Non-pigmented ciliary epithelial cell (primary cell): ENCODE measurements around the gene VEPH1.
"Not testable (repeated sequence)": the region's sequence is repeated elsewhere in the genome, so short reads cannot be mapped to it uniquely, and the experiment has no call there.

Source experiments
- DNase-seq: peaks from one replicate; pipeline ENCODE4 v3.0.0-alpha.2; 2010; ENCODE audit warnings: low read depth

Gene VEPH1

DNA sequence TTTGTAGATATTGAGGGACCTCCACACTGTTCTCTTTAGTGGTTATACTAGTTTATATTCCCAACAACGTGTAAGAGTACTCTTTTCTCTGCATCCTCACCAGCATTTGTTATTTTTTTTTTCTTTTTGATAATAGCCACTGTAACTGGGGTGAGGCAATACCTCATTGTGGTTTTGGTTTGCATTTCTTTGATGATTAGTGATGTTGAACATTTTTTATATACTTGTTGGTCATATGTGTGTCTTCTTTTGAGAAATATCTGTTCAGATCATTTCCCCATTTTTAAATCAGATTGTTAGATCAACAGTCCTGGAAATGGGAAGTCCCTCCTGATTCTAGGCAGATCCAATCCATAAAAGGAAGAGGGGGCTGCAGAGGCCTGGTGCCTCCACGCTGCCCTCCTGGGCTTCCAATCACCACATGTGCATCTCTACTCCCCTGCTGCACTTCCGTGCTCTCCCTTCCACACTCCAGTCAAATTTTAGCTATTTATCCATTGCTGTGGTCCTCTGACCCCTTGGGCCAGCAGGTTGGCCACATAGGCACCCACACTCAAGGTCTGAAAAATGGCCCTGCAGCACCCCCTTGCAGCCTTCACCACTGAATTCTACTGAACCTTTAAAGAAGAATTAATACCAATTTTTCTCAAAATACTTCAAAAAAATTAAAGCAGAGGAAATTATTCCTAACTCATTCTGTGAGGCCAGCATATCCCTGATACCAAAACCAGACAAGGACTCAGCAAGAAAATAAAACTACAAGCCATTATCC is 154.7 kb downstream of the VEPH1 start:
- not testable (repeated sequence) for DNase-seq

DNA sequence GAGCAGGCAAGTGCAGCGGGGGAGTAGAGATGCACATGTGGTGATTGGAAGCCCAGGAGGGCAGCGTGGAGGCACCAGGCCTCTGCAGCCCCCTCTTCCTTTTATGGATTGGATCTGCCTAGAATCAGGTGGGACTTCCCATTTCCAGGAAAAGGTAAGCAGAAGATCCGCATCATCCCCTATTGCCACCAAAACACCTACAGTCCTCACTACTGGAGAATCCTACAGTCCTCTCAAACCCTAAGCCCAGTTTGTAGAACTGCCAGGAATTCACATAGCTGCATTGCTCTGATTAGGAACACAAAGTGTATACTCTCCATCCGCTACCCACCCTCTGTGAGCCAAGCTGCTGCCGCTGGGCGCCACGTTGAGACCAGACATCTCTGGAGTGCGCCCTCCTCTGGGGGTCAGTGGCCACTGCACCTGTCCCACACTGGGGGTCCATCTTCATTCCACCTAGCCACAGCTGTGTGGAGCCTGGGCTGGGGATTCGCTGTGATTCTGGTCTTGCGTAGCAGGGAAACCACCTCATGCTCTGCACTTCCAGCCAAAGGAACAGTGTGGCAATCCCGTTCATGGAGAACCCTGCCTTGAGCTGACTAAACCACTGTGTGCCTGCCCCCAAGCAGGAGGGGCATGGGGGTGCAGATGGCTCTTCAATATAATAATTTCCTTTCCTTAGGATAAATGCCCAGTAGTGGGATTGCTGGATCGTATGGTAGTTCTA is 155.5 kb downstream of the VEPH1 start:
- peak; percentile 38 for DNase-seq

DNA sequence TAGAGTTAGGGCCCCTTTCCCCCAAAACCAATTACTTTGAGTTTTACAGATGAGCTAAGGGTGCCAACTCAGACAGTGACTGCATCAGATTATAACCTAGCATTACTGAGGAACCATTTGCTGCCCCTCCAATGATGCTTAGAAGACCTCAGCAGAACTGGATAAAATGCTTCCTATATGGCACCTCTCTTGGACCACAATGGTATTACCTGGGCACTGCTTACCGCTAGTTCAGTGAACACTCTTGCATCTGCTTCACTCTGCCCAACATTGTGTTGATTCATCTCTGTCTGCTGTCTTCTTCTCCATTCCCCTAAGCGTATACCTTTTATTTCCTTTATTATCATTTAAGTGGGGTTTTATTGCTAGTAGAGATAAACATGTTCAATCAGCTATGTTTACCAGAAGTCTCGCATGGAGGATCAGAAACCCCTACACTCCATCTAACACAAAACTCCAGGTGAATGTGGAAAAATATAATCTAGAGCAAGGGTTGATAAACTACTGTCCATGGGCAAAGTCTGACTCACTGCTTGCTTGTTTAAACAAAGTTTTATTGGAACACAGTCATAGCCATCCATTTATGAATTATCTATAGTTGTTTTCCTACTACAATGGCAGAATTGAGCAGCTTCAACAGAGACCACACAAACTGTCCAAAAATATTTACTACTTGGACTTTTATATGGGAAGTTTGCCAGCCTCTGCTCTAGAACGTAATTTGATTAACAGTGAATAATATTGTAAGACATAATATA is 166.8 kb downstream of the VEPH1 start:
- DNase-seq, result no peak

DNA sequence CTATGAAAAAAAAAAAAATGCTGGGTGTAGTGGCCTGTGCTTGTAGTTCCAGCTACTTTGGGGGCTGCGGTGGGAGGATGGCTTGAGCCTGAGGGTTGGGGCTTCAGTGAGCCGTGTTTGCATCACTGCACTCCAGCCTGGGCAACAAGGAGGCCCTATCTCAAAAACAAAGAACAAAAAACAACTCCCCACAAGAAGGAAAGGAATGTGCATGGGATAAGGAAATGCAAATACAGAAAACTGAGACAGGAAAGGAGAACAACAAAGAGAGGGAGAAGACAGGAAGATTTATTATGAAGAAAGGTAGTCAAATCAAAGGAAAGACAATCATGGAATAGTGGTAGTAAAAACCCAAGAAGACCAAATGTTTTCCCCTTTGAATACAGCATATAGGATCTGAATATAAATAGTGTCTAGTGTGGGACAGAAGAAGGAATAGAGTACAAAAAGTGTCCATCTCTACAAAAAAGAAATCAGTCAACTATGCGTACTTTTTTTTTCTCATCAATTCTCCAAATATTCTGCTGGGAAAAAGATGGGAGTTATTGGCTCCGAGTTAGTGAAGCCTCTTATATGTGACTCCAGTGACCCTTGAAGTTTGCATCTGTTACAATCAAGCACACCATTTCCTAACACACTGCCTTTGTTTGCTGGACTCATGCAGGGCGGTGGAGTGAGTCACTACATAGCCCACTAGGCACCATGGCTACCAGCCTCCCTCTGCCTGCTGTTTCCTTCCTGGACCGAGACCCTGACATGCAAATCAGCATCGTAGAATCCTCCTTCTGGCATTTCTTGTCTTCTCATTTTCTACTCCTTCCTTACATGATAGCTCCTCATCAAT is 167.8 kb downstream of the VEPH1 start:
- peak; percentile 54 for DNase-seq

DNA sequence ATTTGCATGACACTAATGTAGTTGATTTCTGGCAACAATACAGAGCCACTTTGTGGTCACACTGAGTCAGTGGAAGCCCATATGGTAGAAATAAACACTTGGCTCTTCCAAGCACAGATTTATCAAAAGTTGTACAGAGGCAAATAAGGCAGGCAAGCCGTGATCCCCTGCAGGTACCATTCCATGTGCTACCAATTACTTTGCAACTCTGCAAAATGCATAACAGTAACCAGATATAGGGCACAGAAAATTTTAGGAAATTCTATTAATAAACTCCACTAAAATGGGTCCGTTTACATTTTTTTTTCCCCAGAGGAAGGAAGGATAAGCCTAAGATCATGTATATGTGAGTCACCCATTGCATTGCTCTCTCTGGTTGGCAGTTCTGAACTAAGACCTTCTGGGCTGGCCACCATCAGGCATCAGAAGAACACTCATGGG is 169.6 kb downstream of the VEPH1 start:
- DNase-seq, result no peak

DNA sequence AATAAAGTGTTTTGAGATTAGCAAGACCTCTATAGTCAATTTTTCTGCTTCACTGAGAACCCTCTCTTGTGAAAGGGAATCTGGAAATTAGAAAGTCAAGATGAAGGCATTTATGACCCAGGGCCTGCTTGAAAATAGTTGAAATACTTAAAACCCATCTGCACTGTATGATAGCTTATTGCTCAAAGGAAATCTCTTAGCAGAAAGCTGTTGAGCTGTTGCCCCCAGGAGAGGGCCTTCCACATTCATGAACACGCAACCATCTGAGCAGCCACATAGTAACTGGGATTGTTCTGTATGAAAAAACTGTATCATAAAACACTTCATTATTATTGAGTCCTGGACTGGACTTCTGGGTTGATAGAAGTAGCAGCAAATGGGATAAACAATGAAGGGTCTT is 173.0 kb downstream of the VEPH1 start:
- DNase-seq, result no peak

DNA sequence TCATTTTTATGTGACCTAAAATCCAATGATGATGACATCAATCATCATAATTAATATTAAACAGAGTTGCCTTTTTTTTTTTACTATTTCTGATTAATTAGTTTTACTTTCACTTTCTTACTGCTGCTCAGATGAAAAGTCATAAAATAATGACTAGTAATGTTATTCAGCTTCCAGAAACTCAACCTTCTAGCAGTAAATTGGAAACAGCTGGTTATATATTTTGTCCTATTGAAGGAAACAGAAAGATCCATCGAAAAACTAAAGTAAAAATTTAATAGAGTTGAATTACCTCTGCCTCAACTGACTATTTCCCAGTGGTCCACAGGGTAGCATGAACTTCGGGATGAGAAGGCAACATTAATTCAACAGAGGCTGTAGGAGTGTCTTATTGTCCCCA is 173.7 kb downstream of the VEPH1 start:
- no peak for DNase-seq

DNA sequence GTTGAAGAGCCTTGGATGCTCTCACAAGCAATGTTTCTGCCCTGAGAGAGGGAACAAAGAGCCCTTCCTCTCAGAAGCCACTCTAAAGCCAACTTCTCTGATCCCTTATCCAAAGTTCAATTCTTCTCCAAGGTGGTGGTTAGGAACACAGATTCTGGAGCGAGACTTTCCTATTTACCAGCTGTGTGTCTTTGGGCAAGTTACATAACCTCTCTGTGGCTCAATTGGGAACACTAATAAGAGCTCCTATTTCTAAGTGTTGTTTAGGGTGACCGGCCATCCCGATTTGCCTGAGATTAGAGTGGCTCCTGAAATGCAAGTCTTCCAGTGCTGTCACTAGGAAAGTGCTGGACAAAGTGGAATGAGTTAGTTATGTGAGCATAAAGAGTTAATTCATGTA is 175.4 kb downstream of the VEPH1 start:
- DNase-seq, result no peak

DNA sequence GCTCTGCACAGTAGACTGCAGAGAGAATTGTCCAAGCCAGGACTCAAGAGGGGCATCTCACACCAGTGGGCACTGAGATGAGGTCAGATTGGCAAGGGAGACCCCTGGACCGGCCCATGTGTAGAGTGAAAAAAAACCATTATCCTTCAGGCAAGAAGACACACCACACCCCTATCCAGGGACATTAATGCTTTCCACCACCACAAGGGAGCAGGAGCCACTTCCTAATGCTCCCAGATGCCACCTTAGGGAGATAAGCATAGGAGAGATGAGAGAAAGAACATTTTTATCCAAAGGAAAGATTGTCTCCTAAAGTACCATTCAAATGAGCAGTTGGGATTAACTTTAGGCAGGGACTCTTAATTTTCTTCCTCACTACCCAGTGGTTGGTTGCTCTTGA is 176.2 kb downstream of the VEPH1 start:
- no peak for DNase-seq

DNA sequence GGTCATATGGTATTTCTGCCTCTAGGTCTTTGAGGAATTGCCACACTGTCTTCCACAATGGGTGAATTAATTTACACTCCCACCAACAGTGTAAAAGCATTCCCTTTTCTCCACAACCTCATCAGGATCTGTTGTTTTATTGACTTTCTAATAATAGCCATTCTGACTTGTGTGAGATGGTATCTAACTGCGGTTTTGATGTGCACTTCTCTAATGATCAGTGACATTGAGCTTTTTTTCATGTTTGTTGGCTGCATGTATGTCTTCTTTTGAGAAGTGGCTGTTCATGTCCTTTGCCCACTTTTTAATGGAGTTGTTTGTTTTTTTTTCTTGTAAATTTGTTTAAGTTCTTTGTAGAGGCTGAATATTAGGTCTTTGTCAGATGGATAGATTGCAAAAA is 178.3 kb downstream of the VEPH1 start:
- DNase-seq, result not testable (repeated sequence)

DNA sequence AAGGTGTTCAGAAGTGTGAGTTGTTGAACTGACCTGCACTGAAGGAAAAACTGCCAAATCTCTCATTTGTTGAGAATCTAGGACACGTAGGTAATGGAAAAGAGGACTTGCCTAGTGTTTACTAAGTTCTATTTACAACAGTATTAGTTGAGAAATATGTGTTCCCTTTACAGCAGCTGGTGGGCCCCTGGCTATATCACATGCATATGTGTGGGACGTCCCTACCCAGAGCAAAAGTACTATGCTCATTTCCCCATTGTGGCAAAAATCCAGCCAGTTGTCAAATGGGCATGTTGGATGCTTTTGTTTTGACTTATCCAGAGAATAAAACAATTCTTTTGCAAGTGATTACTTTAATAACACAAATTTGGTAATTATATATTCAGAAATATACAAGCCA is 179.9 kb downstream of the VEPH1 start:
- no peak for DNase-seq

DNA sequence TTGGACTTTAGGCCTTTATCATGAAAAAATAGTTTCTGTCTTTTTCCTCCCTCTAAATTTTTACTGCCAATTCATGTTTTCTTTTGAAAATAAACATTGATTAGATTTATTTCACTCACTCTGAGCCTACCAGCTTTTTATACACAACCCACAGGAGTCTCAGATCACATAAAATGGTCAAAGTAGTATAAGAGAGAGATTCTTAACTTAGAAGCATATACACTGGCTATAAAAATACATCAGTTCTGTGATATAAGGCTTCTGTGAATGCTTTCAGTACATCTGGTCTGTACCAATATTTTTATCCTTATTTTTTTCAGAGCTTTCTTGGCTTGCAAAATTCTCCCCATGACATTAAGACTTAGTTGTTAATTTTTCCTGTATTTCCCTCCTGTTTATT is 183.5 kb downstream of the VEPH1 start:
- no peak for DNase-seq

DNA sequence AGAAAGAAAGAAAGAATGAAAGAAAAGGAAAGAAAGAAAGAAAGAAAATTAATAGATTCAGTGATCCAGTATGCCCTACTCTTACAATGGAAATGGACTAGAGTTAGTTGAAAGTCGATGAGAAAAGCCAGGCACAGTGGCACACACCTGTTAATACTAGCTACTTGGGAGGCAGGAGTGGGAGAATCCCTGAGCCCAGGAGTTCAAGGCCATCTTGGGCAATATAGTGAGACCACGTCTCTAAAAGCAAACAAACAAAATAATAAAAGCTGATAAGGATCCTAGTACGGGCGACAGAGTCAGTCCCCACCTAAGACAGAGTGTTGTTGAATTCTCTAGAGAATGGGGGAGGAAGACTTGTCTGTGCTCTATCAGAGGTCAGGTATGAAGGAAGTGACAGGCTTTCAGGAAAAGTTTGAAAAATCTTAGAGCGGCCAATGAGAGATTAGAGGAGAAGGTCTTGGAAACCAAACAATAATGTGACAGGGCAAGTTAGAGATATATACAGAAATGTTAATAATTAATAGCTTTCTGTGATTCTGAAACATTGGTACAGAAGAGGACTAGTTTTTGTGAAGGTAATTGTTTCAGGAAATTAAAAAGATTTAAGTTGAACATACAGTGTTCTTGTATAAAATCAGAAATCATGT is 184.5 kb downstream of the VEPH1 start:
- DNase-seq, result no peak

DNA sequence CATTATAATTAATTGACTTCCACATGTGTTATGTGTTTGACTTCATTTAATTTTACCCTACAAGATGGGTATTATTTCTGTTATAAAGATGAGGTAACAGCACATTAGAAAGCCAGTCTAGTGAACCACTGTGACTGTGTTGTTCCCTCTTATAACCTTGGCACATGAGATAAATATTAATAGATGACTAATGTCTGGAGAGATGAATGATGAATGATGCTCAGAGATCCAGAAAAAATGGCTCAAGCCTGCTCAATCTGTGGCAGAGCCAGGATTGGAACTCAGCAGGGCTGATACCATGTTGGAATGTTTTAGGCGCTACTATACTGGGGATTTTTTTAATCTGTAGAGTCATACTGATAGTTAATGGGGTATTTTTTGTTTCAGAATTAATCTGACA is 185.3 kb downstream of the VEPH1 start:
- DNase-seq, result no peak

DNA sequence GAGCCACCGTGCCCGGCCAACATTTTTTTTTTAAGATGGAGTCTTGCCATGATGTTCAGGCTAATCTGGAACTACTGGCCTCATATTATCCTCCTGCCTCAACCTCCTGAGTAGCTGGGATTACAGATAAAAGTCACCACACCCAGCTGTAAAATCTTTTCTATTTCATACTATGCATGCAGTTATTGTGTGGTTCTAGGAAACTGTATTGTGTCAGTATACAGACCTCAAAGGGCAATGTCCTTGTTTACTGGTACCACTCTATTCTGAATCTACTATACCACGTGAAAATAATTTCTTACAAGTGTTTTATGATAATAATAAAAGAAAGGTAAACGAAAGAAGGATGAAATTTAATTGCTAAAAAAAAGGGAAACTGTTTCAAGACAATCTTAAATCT is 190.0 kb downstream of the VEPH1 start:
- no peak for DNase-seq

DNA sequence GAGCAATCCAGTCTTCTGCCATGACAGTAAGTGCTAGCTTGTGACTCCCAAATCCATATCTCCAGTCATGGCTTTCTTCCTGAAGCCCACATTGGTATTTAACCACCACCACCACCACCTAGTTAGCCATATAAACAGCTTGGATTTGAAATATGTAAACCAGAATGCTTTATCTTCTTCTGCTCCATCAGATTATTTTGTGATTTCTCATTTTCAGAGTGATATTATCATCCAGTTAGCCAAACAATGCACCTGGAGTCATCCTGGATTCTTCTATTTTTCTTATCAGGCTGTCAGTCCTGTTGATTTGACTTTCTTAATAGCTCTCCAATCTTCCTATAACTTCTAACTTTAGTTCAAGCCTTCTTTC is 190.9 kb downstream of the VEPH1 start:
- DNase-seq, result no peak

DNA sequence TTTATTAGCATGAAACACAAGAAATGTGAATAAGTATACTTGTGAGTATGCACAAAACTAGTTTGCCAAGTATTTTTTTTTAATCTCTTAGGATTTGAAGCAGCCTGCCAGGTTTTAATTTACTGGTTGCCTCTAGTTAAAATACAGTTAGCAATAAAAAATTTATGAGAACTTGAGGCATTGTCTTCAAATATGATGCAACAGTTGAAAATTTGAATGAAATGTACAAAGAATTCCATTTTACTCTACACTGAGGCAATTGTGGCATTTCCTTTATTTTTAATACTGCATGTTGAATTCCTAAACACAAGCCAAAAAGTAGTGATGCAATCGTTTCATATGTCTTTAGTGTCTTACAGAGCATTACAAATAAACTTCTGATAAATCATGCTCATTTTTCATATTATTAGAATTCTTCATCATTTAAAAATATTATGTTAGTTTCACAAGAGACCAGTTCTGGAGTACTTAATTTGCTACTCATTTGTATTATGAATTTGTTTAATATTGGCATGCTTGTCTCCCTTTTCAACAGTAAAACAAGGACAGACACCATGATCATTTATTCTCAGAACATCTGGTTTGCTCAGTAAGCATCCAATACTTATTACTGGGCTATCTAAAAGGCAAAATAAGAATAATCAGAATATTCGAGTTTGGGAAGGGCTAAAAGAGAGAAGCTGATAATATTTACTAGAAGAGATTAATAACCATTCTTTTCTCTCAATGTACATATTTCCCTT is 191.4 kb downstream of the VEPH1 start:
- DNase-seq, result peak; percentile 68

DNA sequence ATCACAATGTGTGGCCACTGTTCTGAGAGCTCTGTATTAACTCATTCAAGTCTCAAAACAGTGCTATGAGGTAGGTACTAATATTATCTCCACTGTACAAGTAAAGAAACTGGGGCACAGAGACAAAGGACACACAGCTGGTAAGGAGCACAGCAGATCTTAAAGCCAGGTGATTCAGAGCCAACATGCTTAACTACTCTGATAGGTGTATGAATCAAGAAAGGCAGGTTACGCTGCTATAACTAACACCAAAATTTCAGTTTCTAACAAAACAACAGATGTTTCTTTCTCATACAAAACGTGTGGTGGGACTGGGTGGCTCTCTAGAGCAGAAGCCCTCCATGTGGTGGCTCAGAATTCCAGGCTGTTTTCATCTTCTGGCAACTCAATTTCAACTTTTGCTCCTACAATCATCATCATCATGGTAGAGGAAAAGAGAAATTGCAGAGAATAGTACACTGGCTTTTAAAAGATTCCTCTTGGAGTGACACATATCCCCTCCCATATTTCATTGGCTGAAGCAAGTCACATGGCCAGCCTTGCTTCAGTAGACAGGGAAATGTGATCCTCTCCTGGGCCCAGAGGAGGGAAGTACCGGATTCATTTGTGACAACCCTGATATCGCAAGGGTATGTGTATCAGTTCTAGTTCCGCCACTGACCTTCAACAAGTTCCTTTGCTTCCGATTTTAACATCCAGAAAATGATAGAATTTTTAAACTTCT is 192.7 kb downstream of the VEPH1 start:
- DNase-seq, result no peak

DNA sequence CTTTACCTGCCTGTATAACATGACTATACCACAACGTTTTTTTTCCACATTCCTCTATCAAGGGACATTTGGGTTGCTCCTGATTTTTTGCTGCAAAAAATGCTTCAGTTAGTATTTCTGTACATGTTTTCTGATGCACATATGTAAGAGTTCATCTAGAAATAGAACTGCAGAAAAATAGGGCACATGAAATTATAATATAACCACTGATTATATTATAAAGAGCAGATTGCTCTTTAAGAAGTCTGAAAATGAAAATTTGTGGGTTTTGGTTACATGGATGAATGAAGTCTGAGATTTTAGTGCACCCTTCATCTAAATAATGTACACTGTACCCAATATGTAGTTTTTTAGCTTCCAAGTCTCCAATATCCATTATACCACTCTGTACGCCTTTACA is 196.7 kb downstream of the VEPH1 start:
- DNase-seq, result no peak

DNA sequence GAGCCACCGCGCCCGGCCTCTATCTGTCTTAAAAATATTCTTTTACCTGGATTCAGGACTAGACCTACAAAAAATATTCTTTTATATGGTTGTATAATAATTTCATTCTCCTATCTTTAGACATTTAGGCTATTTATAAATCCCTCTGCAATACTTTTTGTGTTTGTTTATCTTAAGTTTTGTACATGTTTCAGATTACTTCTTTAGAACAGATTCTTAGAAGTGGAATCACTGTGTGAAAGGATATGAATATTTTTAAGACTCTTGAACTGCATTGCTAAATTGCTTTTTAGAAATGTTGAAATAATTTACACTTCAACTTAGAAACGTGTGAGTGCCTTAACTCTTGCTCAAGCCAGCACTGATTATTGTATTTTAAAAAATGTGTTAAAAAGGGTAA is 197.8 kb downstream of the VEPH1 start:
- DNase-seq, result no peak
